ENCODE results near the gene HOXD3.

HOXD3 gene

GRCh38 chr2:176149481-176149938 is 7.6 kb upstream of the HOXD3 start:
- DNase-seq (ENCODE audit: low read depth in 3 of 3): no peak

GRCh38 chr2:176149939-176150583 is 7.0 kb upstream of the HOXD3 start:
- DNase-seq (ENCODE audit: low read depth in 3 of 3): no peak

GRCh38 chr2:176150584-176151441 is 6.3 kb upstream of the HOXD3 start:
- no peak for DNase-seq (ENCODE audit: low read depth in 3 of 3)

GRCh38 chr2:176151442-176152287 is 5.4 kb upstream of the HOXD3 start, which contains the start of gene HOXD4:
HOXD4 (plus strand) TSS chr2:176151550; CDS start chr2:176151634, 84 bp downstream.
- no peak for DNase-seq (ENCODE audit: low read depth in 3 of 3)

GRCh38 chr2:176152350-176153181 is 4.5 kb upstream of the HOXD3 start:
- no peak for DNase-seq (ENCODE audit: low read depth in 3 of 3)

GRCh38 chr2:176154576-176155252 is 2.4 kb upstream of the HOXD3 start:
- no peak for DNase-seq (ENCODE audit: low read depth in 3 of 3)

- no peak for DNase-seq (ENCODE audit: low read depth in 3 of 3)
Observed at GRCh38 chr2:176155356-176156044, 1.6 kb upstream of the HOXD3 start.

GRCh38 chr2:176156301-176156806 is 753 bp upstream of the HOXD3 start:
- DNase-seq (ENCODE audit: low read depth in 3 of 3): no peak

GRCh38 chr2:176157499-176158185 is 535 bp downstream of the HOXD3 start:
- no peak for DNase-seq (ENCODE audit: low read depth in 3 of 3)

- DNase-seq (ENCODE audit: low read depth in 3 of 3): no peak
Observed at GRCh38 chr2:176158186-176158591, 1.1 kb downstream of the HOXD3 start.

GRCh38 chr2:176158855-176159662 is 2.0 kb downstream of the HOXD3 start:
- DNase-seq (ENCODE audit: low read depth in 3 of 3): no peak

GRCh38 chr2:176159663-176160250 is 2.6 kb downstream of the HOXD3 start:
- no peak for DNase-seq (ENCODE audit: low read depth in 3 of 3)

- DNase-seq (ENCODE audit: low read depth in 3 of 3): no peak
Observed at GRCh38 chr2:176160251-176160985, 3.3 kb downstream of the HOXD3 start.

- no peak for DNase-seq (ENCODE audit: low read depth in 3 of 3)
Observed at GRCh38 chr2:176160986-176161824, 4.1 kb downstream of the HOXD3 start.

GRCh38 chr2:176161825-176162626 is 4.9 kb downstream of the HOXD3 start:
- no peak for DNase-seq (ENCODE audit: low read depth in 3 of 3)
